ENCODE results near the gene NAPB. TPM values are rescaled to one million over a fixed set of nuclear protein-coding genes. Genes with fewer than 3 reads are reported as not detected.

The NAPB gene
- total RNA-seq, 1 experiment from 2014 or later, result 10.1 TPM

DNA sequence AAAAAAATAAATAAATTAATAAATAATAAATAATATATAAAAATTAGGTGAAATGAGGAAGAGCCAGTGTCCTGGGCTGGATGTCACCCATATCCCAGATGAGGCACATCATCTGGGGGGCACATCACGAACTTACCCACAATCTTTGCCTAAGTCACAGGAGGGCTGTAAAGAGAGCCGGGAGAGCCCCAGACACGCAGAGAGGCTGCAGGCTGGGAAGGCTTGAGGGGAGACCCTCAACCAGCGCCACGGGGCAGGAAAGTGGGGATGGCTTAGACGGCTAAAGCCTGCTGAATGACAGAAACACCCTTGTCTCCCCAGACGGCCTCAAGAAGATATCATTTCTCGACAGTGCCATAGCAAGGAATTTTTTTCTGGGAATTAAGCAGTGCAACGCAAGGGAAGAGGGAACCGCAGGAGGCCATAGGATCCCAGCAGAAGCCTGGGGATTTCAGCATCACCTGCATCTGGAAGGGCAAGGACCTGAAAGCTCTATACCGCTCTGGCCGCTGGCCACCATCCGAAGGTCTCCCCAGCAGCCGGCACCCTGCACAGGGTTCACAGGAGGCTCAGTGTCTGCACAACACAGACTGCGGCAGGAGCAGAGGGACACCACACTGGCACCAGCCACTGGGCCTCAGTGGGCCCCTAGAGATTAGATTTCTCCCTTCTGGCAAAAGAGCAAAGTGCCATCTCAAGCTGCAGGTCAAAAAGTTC, 93.5 kb downstream of the NAPB start:
- Mint-ChIP-seq H3K4me1 (ENCODE audit: low read depth, unreplicated experiment) (no peaks in the 10 kb centered on the region), H3K4me3 (ENCODE audit: unreplicated experiment) (no peak overlapping the region), H3K9me3 (ENCODE audit: unreplicated experiment) (no peaks in the 10 kb centered on the region), H3K36me3 (ENCODE audit: insufficient read depth, unreplicated experiment) (no peaks in the 10 kb centered on the region), H3K27ac (ENCODE audit: unreplicated experiment) (no peak overlapping the region), H3K27me3 (ENCODE audit: insufficient read depth, unreplicated experiment) (no peaks in the 10 kb centered on the region)
- POLR2A ChIA-PET, result no interaction called here
- Histone ChIP-seq H3K4me3 (ENCODE audit: low read depth, low read length) (no peak overlapping the region), H3K27me3 (replicated peaks; ENCODE audit: control insufficient read depth, insufficient read depth, low read length) (no peaks in the 10 kb centered on the region), H3K9me3 (no peaks in the 10 kb centered on the region; the same call in 1 of the 2 replicates), H3K36me3 (ENCODE audit: control insufficient read depth, insufficient read depth, low read length) (no peaks in the 10 kb centered on the region), H3K4me1 (peaks cover 10% of the 10 kb centered on the region; the same call in 1 of the 2 replicates)
- TF ChIP-seq, protein P1, sequence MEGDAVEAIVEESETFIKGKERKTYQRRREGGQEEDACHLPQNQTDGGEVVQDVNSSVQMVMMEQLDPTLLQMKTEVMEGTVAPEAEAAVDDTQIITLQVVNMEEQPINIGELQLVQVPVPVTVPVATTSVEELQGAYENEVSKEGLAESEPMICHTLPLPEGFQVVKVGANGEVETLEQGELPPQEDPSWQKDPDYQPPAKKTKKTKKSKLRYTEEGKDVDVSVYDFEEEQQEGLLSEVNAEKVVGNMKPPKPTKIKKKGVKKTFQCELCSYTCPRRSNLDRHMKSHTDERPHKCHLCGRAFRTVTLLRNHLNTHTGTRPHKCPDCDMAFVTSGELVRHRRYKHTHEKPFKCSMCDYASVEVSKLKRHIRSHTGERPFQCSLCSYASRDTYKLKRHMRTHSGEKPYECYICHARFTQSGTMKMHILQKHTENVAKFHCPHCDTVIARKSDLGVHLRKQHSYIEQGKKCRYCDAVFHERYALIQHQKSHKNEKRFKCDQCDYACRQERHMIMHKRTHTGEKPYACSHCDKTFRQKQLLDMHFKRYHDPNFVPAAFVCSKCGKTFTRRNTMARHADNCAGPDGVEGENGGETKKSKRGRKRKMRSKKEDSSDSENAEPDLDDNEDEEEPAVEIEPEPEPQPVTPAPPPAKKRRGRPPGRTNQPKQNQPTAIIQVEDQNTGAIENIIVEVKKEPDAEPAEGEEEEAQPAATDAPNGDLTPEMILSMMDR (IDR thresholded peaks at IDR 0.05; ENCODE audit: insufficient read depth in 1 of 2, low read depth in 1 of 2, low read length in 1 of 2, severe bottlenecking in 1 of 2, unreplicated experiment in 1 of 2), result no peak
- CTCF ChIA-PET, result no interaction called here
- intact Hi-C loops (cut with micrococcal nuclease; ENCODE audit: unreplicated experiment), result no loop called here
- no peak for DNase-seq
- no TSS peak for BruUV-seq (replicated peaks)

DNA sequence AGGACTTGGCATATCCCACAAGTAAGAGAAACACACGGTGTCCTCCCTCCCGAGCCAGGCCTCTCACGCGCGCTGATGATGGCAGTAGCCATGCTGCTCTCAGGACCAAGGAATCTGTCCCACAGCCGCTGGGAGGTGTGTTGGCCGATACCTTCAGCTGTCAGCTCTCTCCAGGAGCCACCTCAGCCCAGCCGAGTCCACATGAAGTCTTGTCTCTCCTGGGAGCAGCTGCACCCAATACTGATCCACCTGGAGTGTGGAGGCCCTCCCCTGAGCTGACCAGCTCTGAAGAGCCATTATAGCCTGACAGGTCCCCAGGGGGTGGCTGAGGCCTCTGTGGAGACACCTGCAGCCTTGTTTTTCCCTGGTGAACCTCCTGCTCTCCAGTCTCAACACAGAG, 94.5 kb downstream of the NAPB start:
- Mint-ChIP-seq H3K4me3 (ENCODE audit: unreplicated experiment) (no peak overlapping the region), H3K36me3 (ENCODE audit: insufficient read depth, unreplicated experiment) (no peaks in the 10 kb centered on the region), H3K9me3 (ENCODE audit: unreplicated experiment) (no peaks in the 10 kb centered on the region), H3K27me3 (ENCODE audit: insufficient read depth, unreplicated experiment) (no peaks in the 10 kb centered on the region), H3K27ac (ENCODE audit: unreplicated experiment) (no peak overlapping the region), H3K4me1 (ENCODE audit: low read depth, unreplicated experiment) (no peaks in the 10 kb centered on the region)
- Histone ChIP-seq H3K27me3 (replicated peaks; ENCODE audit: control insufficient read depth, insufficient read depth, low read length) (no peaks in the 10 kb centered on the region), H3K9me3 (no peaks in the 10 kb centered on the region; the same call in 1 of the 2 replicates), H3K4me1 (peaks cover 10% of the 10 kb centered on the region; the same call in 1 of the 2 replicates), H3K4me3 (ENCODE audit: low read depth, low read length) (no peak overlapping the region), H3K36me3 (ENCODE audit: control insufficient read depth, insufficient read depth, low read length) (no peaks in the 10 kb centered on the region)
- intact Hi-C loops (cut with micrococcal nuclease; ENCODE audit: unreplicated experiment), result no loop called here
- no TSS peak for BruUV-seq (replicated peaks)
- POLR2A ChIA-PET, result no interaction called here
- TF ChIP-seq, protein P1 (IDR thresholded peaks at IDR 0.05; ENCODE audit: insufficient read depth in 1 of 2, low read depth in 1 of 2, low read length in 1 of 2, severe bottlenecking in 1 of 2, unreplicated experiment in 1 of 2), result no peak
- no peak for DNase-seq
- CTCF ChIA-PET, result no interaction called here

DNA sequence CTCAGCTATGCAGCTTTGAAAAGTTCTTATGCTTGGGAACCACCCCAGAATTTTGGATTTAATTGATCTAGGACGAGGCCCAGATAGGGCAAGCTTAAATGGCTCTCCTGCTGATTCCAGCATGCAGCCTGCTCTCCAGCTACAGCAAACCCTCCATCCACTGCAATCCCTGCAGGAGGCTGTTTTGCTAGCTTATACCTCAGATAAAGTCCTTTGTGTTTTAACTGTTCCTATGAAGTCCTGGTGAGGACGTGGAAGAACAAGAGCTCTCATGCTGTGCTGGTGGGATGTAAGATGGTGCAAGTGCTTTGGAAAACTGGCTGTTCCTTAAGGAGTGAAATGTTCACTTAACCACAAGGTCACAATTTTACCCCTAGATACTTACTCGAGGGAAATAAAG, 96.2 kb downstream of the NAPB start:
- Mint-ChIP-seq H3K27ac (ENCODE audit: unreplicated experiment) (no peak overlapping the region), H3K36me3 (ENCODE audit: insufficient read depth, unreplicated experiment) (no peaks in the 10 kb centered on the region), H3K27me3 (ENCODE audit: insufficient read depth, unreplicated experiment) (no peaks in the 10 kb centered on the region), H3K4me1 (ENCODE audit: low read depth, unreplicated experiment) (no peaks in the 10 kb centered on the region), H3K4me3 (ENCODE audit: unreplicated experiment) (no peak overlapping the region), H3K9me3 (ENCODE audit: unreplicated experiment) (no peaks in the 10 kb centered on the region)
- POLR2A ChIA-PET, result no interaction called here
- no peak overlapping the region for H3K4me3 ChIP-seq (ENCODE audit: low read depth, low read length)
- CTCF ChIA-PET, result interaction anchor here (0.8 kb wide), 1 partner anchor 25 kb away, joined by 3 read pairs; no protein-coding TSS in a partner anchor
- no TSS peak for BruUV-seq (replicated peaks)
- H3K36me3 ChIP-seq (ENCODE audit: control insufficient read depth, insufficient read depth, low read length), result no peaks in the 10 kb centered on the region; the same call in 1 of the 2 replicates
- DNase-seq, result no peak
- H3K4me1 ChIP-seq, result peaks cover 10% of the 10 kb centered on the region; the same call in 1 of the 2 replicates
- TF ChIP-seq, protein P1 (IDR thresholded peaks at IDR 0.05; ENCODE audit: insufficient read depth in 1 of 2, low read depth in 1 of 2, low read length in 1 of 2, severe bottlenecking in 1 of 2, unreplicated experiment in 1 of 2), result no peak
- no peaks in the 10 kb centered on the region; the same call in 1 of the 2 replicates for H3K9me3 ChIP-seq
- intact Hi-C loops (cut with micrococcal nuclease; ENCODE audit: unreplicated experiment), result no loop called here
- H3K27me3 ChIP-seq (replicated peaks; ENCODE audit: control insufficient read depth, insufficient read depth, low read length), result no peaks in the 10 kb centered on the region

Other genes starting within 250 kb of the NAPB start
- 33.6 and 34.1 TPM in 2 replicates for gene NXT1, start 70.7 kb downstream of the NAPB start, total RNA-seq (2022)
- gene GZF1, start 59.3 kb downstream of the NAPB start, total RNA-seq (2022), result 18.4 and 20.6 TPM in 2 replicates
- 0.91 and 0.93 TPM in 2 replicates for gene CSTL1, start 18.2 kb upstream of the NAPB start, total RNA-seq (2022)
- gene CST11, start 31.4 kb upstream of the NAPB start, total RNA-seq (2022), result not detected in 2 replicates
- gene CST8, start 69.6 kb upstream of the NAPB start, total RNA-seq (2022), result not detected in 2 replicates
- not detected in 2 replicates for gene CST9L, start 147.0 kb upstream of the NAPB start, total RNA-seq (2022)
- gene CST9, start 184.4 kb upstream of the NAPB start, total RNA-seq (2022), result not detected in 2 replicates
- gene CST3, start 216.5 kb upstream of the NAPB start, total RNA-seq (2022), result 704 and 777 TPM in 2 replicates